ENCODE measurements around the gene MCMBP.
"Not testable (repeated sequence)": the region's sequence is repeated elsewhere in the genome, so short reads cannot be mapped to it uniquely, and the experiment has no call there.

MCMBP gene

GRCh38 chr10:119827430-119827829 lies 45.2 kb downstream of the MCMBP start:
- no peak for DNase-seq

GRCh38 chr10:119826771-119827170 lies 45.9 kb downstream of the MCMBP start:
- DNase-seq = no peak

GRCh38 chr10:119824299-119824698 lies 48.3 kb downstream of the MCMBP start:
- no peak for DNase-seq

- DNase-seq = no peak
Measured at GRCh38 chr10:119821182-119821581, 51.5 kb downstream of the MCMBP start.

- no peak for DNase-seq
Measured at GRCh38 chr10:119818889-119819270, 53.8 kb downstream of the MCMBP start.

GRCh38 chr10:119817991-119818888 lies 54.4 kb downstream of the MCMBP start:
- DNase-seq = no peak

GRCh38 chr10:119815671-119816070 lies 57.0 kb downstream of the MCMBP start:
- DNase-seq = no peak

- no peak for DNase-seq
Measured at GRCh38 chr10:119812684-119813083, 60.0 kb downstream of the MCMBP start.

GRCh38 chr10:119811122-119811521 lies 61.5 kb downstream of the MCMBP start:
- DNase-seq = no peak

- DNase-seq = no peak
Measured at GRCh38 chr10:119807960-119808697, 64.5 kb downstream of the MCMBP start.

GRCh38 chr10:119806334-119807130 lies 66.1 kb downstream of the MCMBP start:
- no peak for DNase-seq

GRCh38 chr10:119805702-119806230 lies 66.9 kb downstream of the MCMBP start:
- no peak for DNase-seq

GRCh38 chr10:119803264-119803663 lies 69.4 kb downstream of the MCMBP start:
- DNase-seq = no peak

GRCh38 chr10:119801998-119802538 lies 70.6 kb downstream of the MCMBP start:
- no peak for DNase-seq

- no peak for DNase-seq
Measured at GRCh38 chr10:119801176-119801575, 71.5 kb downstream of the MCMBP start.

- DNase-seq = no peak
Measured at GRCh38 chr10:119796039-119796438, 76.6 kb downstream of the MCMBP start.

GRCh38 chr10:119795101-119795500 lies 77.5 kb downstream of the MCMBP start:
- DNase-seq = not testable (repeated sequence)

- DNase-seq = no peak
Measured at GRCh38 chr10:119786117-119786769, 86.4 kb downstream of the MCMBP start.

- peak; percentile 2 to 4 for DNase-seq
Measured at GRCh38 chr10:119784340-119785067, 88.1 kb downstream of the MCMBP start.

- DNase-seq = no peak
Measured at GRCh38 chr10:119783665-119784027, 89.0 kb downstream of the MCMBP start.

- DNase-seq = no peak
Measured at GRCh38 chr10:119782981-119783664, 89.5 kb downstream of the MCMBP start.

All from NCI-H1930 (cell line).